ENCODE measurements around the gene RHOT1. TPM values are rescaled to one million over a fixed set of nuclear protein-coding genes. Genes with fewer than 3 reads are reported as not detected.

Gene RHOT1
- total RNA-seq, result 34.5 and 54.7 TPM in 2 replicates

GRCh38 chr17:32142038-32142856 lies at the start of gene RHOT1:
Gene RHOT1 (plus strand): TSS chr17:32142502. CDS start chr17:32142693, 191 bp downstream.

GRCh38 chr17:32265192-32265923 lies 123.1 kb downstream of the RHOT1 start, which contains the start of gene RHBDL3:
Gene RHBDL3 (plus strand): TSS chr17:32265832. CDS start chr17:32266190, 358 bp downstream.

Small RNA genes lying within 50 kb of the gene (small RNA-seq; reads per million reads assigned to genes)
- gene UBL5P2 (ENCODE audit: low replicate concordance), result 0.13 reads per million

Other genes with a start within 250 kb of the RHOT1 start
- gene UTP6, start 240.8 kb upstream of the RHOT1 start, total RNA-seq, result 23.4 and 43.7 TPM in 2 replicates
- gene SUZ12, start 205.5 kb upstream of the RHOT1 start, total RNA-seq, result 17.5 and 20.3 TPM in 2 replicates
- 9.6 and 12.0 TPM in 2 replicates for gene LRRC37B, start 135.1 kb upstream of the RHOT1 start, total RNA-seq
- gene RHBDL3, start 123.3 kb downstream of the RHOT1 start, total RNA-seq, result under 0.01 TPM in 1 of 2 replicates, not detected in the other
- 15.2 and 15.3 TPM in 2 replicates for gene C17orf75, start 199.7 kb downstream of the RHOT1 start, total RNA-seq
- gene ZNF207, start 207.7 kb downstream of the RHOT1 start, total RNA-seq, result 145 and 196 TPM in 2 replicates